Measurements from ENCODE around the gene STAC2. TPM values are rescaled to one million over a fixed set of nuclear protein-coding genes. Genes with fewer than 3 reads are reported as not detected.
"Not testable (repeated sequence)": the region's sequence is repeated elsewhere in the genome, so short reads cannot be mapped to it uniquely, and the experiment has no call there.

The STAC2 gene
- total RNA-seq, 2 donors from 2014 or later: not detected

DNA sequence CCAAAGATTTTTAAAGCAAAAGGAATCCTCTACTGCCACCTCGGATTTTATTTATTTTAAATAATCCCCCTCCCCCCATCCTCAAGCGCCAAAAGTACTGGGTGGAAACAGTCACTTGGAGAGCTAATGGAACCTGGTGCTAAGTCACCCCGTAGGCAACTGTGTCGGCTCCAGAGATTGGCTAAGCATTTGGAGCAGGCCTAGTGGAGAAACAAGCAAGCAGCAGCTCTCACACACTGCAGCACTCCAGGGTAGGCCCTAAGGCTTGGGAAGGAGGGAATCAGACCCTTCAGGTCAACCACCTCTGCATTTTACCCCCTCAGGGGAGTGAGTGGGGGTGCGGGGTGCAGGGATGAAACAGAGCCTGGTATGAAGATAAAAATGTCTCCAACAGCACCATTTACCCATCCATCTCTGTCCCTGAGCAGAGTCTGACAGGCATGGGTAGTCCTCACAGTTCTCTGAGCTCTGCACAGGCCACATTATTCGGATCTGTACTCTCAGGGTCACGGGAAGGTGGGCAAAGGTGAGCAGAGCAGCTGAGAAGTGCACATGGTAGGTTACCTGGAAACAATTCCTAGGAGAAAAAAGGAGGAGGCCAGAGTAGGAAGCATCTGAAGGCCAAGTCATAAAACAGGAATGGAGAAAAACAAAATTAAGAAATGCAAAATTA, 27.2 kb upstream of the STAC2 start:
- 80 to 87% methylated on average over 6 to 7 of the region's 7 CpGs for WGBS, 2 donors
- no peaks in the 10 kb centered on the region for H3K9me3 ChIP-seq
- intact Hi-C loops (cut with DNase I): no loop called here
- no peak for TF ChIP-seq POLR2A (IDR thresholded peaks at IDR 0.05)
- TF ChIP-seq, protein P1, sequence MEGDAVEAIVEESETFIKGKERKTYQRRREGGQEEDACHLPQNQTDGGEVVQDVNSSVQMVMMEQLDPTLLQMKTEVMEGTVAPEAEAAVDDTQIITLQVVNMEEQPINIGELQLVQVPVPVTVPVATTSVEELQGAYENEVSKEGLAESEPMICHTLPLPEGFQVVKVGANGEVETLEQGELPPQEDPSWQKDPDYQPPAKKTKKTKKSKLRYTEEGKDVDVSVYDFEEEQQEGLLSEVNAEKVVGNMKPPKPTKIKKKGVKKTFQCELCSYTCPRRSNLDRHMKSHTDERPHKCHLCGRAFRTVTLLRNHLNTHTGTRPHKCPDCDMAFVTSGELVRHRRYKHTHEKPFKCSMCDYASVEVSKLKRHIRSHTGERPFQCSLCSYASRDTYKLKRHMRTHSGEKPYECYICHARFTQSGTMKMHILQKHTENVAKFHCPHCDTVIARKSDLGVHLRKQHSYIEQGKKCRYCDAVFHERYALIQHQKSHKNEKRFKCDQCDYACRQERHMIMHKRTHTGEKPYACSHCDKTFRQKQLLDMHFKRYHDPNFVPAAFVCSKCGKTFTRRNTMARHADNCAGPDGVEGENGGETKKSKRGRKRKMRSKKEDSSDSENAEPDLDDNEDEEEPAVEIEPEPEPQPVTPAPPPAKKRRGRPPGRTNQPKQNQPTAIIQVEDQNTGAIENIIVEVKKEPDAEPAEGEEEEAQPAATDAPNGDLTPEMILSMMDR (IDR thresholded peaks at IDR 0.05): no peak
- H3K4me1 ChIP-seq: no peaks in the 10 kb centered on the region
- peaks cover 2 to 5% of the 10 kb centered on the region in 2 donors for H3K36me3 ChIP-seq (replicated peaks in 1 of 2; ENCODE audit: insufficient read depth in 1 of 2, low read depth in 2 of 2)
- no peak overlapping the region for H3K27ac ChIP-seq
- ATAC-seq (no peak), DNase-seq (no peak)
- no peak overlapping the region for H3K4me3 ChIP-seq
- no peaks in the 10 kb centered on the region for H3K27me3 ChIP-seq

DNA sequence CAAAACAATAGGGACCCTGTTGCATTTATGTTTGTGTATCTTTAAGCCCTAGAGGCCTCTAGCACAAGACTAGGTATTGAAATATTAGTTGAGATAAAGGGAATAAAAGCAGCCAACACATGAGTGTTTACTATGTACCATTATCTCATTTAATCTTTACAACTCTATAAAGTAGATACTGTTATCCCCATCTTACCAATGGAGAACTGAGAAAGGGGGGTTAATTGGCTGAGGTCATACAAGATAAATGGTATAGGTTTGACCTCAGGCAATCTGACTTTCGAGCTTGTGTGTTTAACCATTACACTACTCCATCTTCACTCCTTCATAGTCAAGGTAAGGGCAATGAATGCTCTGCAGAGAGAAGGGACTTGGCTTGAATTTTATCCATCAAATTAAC, 26.3 kb upstream of the STAC2 start:
- H3K9me3 ChIP-seq: no peaks in the 10 kb centered on the region
- no peaks in the 10 kb centered on the region for H3K27me3 ChIP-seq
- no peak overlapping the region for H3K4me3 ChIP-seq
- intact Hi-C loops (cut with DNase I): no loop called here
- no peak for ATAC-seq
- WGBS, 2 donors: 50 to 67% methylated on average over 1 of the region's 1 CpG
- H3K36me3 ChIP-seq (replicated peaks in 1 of 2; ENCODE audit: insufficient read depth in 1 of 2, low read depth in 2 of 2): peaks cover 2 to 5% of the 10 kb centered on the region in 2 donors
- DNase-seq: no peak
- H3K4me1 ChIP-seq: no peaks in the 10 kb centered on the region
- no peak for TF ChIP-seq POLR2A (IDR thresholded peaks at IDR 0.05)
- TF ChIP-seq, protein P1 (IDR thresholded peaks at IDR 0.05): no peak
- H3K27ac ChIP-seq: no peak overlapping the region

DNA sequence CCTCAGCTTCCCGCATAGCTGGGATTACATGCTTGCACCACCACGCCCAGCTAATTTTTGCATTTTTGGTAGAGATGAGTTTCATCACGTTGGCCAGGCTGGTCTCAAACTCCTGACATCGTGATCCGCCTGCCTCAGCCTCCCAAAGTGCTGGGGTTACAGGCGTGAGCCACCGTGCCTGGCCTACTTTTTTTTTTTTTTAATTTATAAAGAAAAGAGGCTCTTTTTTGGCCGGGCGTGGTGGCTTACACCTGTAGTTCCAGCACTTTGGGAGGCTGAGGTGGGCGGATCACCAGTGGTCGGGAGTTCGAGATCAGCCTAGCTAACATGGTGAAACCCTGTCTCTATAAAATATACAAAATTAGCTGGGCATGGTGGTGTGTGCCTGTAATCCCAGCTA, 24.3 kb upstream of the STAC2 start:
- H3K36me3 ChIP-seq (replicated peaks in 1 of 2; ENCODE audit: insufficient read depth in 1 of 2, low read depth in 2 of 2); H3K27me3 ChIP-seq; DNase-seq; intact Hi-C loops (cut with DNase I); H3K9me3 ChIP-seq; H3K4me1 ChIP-seq; H3K27ac ChIP-seq; H3K4me3 ChIP-seq; ATAC-seq: not testable (repeated sequence)
- WGBS, 2 donors: 95 to 96% methylated on average over 12 of the region's 12 CpGs

DNA sequence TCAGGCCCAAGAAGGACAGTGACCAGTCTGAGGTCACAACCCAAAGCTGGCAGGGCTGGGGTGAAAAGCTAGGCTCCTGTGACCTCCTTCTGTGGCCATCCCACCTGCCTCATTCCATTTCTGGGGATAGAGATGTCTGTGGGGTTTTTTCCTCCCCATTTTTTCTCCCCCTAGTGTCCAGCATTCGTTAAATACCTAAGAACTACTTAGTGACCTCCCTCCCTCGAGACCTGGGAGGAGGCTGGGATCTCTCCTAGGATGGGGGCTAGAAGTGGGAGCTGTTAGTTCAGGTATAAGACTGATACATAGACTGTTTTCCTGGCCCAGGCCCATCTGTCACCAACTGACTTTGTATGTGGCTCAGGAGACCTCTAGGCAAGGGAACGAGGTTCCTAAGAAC, 20.5 kb upstream of the STAC2 start:
- no peaks in the 10 kb centered on the region for H3K9me3 ChIP-seq
- no peak for DNase-seq
- intact Hi-C loops (cut with DNase I): no loop called here
- H3K27me3 ChIP-seq: peaks cover 0 to 4% of the 10 kb centered on the region in 2 donors
- H3K4me3 ChIP-seq: no peak overlapping the region
- WGBS, 2 donors: 37 to 39% methylated on average over 2 to 3 of the region's 3 CpGs
- H3K4me1 ChIP-seq: no peaks in the 10 kb centered on the region
- no peak overlapping the region for H3K27ac ChIP-seq
- ATAC-seq: no peak
- H3K36me3 ChIP-seq (replicated peaks in 1 of 2; ENCODE audit: insufficient read depth in 1 of 2, low read depth in 2 of 2): no peaks in the 10 kb centered on the region
- TF ChIP-seq, protein P1 (IDR thresholded peaks at IDR 0.05): no peak
- no peak for TF ChIP-seq POLR2A (IDR thresholded peaks at IDR 0.05)

DNA sequence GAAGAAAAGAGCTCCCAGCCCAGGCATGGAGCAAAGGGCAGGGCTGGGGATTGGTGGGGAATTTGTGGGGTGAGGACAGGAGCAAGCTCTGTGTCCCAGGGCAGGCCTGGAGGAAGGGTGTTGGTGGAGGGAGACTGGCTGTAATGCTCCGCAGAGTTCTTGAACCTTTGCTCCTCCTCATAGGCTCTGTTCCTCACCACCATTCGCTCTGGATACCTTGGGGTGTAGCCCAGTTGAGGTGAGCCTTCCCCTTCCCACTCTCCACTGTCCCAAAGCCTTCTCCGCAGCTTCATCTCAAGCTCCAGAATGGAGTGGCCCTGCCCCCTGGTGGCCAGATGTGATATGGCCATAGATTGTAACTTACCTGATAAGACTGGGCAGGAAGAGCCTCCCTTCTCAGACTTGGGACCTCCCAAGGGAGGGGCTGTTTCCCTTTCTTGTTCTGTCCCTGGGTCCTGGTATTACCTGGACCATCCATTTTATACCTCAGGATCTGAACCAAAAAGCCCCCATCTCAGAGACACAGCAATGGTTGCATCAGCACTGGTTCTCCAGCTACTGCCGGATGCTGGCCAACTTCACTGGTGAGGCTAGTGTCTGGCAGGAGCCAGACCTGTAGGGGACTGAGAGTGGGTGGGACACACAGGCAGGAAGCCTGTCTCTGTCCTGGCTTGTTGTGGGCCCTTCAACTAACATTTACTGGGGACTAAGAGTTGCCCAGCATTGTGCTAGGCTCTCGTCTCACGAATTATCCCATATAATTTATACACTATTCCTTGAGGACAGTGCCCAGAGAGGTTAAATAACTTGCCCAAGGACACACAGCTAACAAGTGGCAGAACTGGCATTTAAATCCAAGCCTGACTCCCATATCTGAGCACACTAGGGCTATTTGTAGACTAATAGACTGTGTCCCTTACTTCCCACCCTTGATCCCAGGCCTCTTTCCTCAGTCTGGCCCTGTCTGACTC, 19.1 kb upstream of the STAC2 start:
- WGBS, 2 donors: 40 to 44% methylated on average over 6 of the region's 6 CpGs
- Histone ChIP-seq H3K36me3 (replicated peaks in 1 of 2; ENCODE audit: insufficient read depth in 1 of 2, low read depth in 2 of 2) (no peaks in the 10 kb centered on the region), H3K4me1 (no peaks in the 10 kb centered on the region), H3K4me3 (no peak overlapping the region), H3K27me3 (peaks cover 0 to 4% of the 10 kb centered on the region in 2 donors), H3K9me3 (no peaks in the 10 kb centered on the region), H3K27ac (no peak overlapping the region)
- DNase-seq (peak; percentile 86 to 92 (median 88)), ATAC-seq (peak; percentile 87)
- TF ChIP-seq POLR2A (IDR thresholded peaks at IDR 0.05): no peak
- TF ChIP-seq, protein P1 (IDR thresholded peaks at IDR 0.05): peak; percentile 79 to 94 (median 89)
- intact Hi-C loops (cut with DNase I): no loop called here

Measured in body of pancreas (tissue), 4 donors.